SK-N-MC (cell line): ENCODE data around the gene ARNT2.

ENCODE experiments used
- EZH2 ChIP-seq: fragments of 200-600 bp; sonication (generic); IDR thresholded peaks from one replicate; pipeline ENCODE4 v1.6.1; 2017; ENCODE audit warnings: antibody characterized with exemption
- POLR2AphosphoS5 ChIP-seq: IDR thresholded peaks from 2 replicates; pipeline ENCODE4 v1.6.1; 2012; ENCODE audit warnings: mild to moderate bottlenecking, low read depth, low read length, borderline replicate concordance

DNA sequence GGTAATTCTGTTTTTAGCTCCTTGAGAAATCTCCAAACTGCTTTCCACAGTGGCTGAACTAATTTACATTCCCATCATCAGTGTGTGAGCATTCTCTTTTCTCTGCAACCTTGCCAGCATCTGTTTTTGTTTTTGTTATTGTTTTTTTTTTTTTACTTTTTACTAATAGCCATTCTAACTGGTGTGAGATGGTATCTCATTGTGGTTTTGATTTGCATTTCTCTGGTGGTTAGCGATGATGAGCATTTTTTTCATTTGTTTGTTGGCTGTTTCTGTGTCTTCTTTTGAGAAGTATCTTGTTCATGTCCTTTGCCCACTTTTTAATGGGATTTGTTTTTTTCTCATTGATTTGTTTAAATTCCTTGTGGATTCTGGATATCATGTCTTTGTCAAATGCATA lies 161.2 kb downstream of the ARNT2 start:
- TF ChIP-seq EZH2, result no peak
- no peak for TF ChIP-seq POLR2AphosphoS5
